Measurements from ENCODE around the gene RADIL. TPM values are rescaled to one million over a fixed set of nuclear protein-coding genes. Genes with fewer than 3 reads are reported as not detected.

The RADIL gene
- total and polyA plus RNA-seq, 2 donors (not counting 1 experiment from before 2014, with no cell fraction given), result not detected

DNA sequence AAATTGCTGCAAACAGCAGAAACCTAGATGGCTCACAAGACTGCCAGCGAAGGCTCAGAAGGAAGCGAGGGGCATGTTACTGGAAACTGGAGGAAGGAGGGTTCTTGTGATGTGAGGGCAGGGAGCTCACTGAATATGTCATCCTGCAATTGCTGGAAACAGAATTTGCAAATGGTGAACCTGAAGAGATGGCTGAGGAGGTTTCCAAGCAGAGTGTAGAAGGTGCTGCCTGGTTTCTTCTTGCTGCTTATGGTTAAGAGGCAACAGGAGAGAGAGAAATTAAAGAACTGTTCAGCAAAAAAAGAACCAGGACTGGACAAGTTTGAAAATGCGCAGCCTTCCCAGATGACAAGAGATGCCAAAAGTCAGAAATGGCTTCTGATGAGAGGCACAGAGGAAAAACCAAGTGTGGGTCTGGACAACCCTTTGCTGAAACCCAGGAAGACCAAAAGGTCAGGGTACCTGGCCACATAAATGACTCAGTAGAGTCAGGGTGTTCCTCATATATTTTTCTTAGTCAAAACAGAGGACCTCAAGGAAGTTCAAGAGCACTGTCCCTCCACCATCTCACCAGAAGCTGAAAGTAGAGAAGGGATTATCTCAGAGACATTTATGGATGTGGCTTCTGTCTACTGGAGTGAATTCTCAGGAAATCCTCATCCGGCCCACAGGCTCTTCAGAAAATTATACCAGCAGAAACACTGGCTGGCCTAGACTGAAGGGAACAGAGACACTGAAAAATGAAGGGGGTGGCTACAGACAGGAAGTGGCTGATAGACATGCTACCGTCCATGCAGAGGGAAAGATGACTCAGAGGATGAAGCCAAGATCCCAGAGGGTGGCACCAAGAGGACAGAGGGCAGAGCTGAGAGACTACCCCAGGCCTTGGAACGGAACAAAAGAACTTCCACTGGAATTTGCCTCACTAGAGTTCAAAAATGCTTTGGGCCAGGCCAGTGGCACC lies 31.8 kb downstream of the RADIL start:
- no peak for ATAC-seq (ENCODE audit: low read depth)
- TF ChIP-seq EZH2 (IDR thresholded peaks at IDR 0.05; ENCODE audit: borderline replicate concordance, insufficient read depth, low read depth, low read length, poor library complexity, severe bottlenecking) (no peak), CTCF (IDR thresholded peaks at IDR 0.05) (no peak)
- Histone ChIP-seq H3K27ac (ENCODE audit: low read length in 2 of 2) (no peak overlapping the region), H3K79me2 (ENCODE audit: control insufficient read depth, insufficient read depth, low read length) (no peaks in the 10 kb centered on the region), H3K9me3 (ENCODE audit: control extremely low read depth in 1 of 3, control insufficient read depth in 2 of 3, insufficient read depth in 1 of 3, low read length in 2 of 3) (peaks cover 0 to 9% (median 0%) of the 10 kb centered on the region in 3 donors), H3K27me3 (replicated peaks in 1 of 4; ENCODE audit: control extremely low read depth in 1 of 4, control insufficient read depth in 3 of 4, insufficient read depth in 4 of 4, low read length in 3 of 4) (peaks cover 0 to 2% (median 0%) of the 10 kb centered on the region in 4 experiments), H3K36me3 (replicated peaks in 1 of 2; ENCODE audit: control extremely low read depth in 1 of 2, control insufficient read depth in 1 of 2, extremely low read depth in 1 of 2, insufficient read depth in 2 of 2, low read length in 1 of 2) (no peaks in the 10 kb centered on the region), H2AFZ (ENCODE audit: insufficient read depth, low read depth, low read length, poor library complexity, severe bottlenecking) (no peak overlapping the region), H3K4me3 (ENCODE audit: control extremely low read depth in 1 of 5, extremely low read depth in 1 of 5, insufficient read depth in 1 of 5, low read depth in 2 of 5, low read length in 4 of 5) (no peak overlapping the region), H3K4me1 (ENCODE audit: control insufficient read depth in 2 of 2, insufficient read depth in 2 of 2, low read length in 2 of 2) (no peaks in the 10 kb centered on the region), H3K4me2 (replicated peaks; ENCODE audit: low read depth, low read length, poor library complexity, severe bottlenecking) (no peak overlapping the region), H4K20me1 (ENCODE audit: control insufficient read depth, insufficient read depth, low read length, poor library complexity, severe bottlenecking) (no peaks in the 10 kb centered on the region), H3K9ac (ENCODE audit: low read length) (no peak overlapping the region)
- no peak overlapping the region for H3K4me3 Mint-ChIP-seq
- H3K27ac Mint-ChIP-seq, result no peak overlapping the region
- no peak for DNase-seq
- H3K4me1 Mint-ChIP-seq, result no peaks in the 10 kb centered on the region
- POLR2A ChIA-PET, result no interaction called here
- CTCF ChIA-PET, result interaction anchor here (3.2 kb wide), 1 partner anchor 233 kb away, joined by 12 read pairs; no protein-coding TSS in a partner anchor
- WGBS (ENCODE audit: insufficient coverage), result 75% methylated on average over 4 of the region's 6 CpGs
- intact Hi-C loops (cut with micrococcal nuclease), result no loop called here
- no peaks in the 10 kb centered on the region for H3K9me3 Mint-ChIP-seq (ENCODE audit: insufficient read depth)
- H3K27me3 Mint-ChIP-seq, result peaks cover 12% of the 10 kb centered on the region

DNA sequence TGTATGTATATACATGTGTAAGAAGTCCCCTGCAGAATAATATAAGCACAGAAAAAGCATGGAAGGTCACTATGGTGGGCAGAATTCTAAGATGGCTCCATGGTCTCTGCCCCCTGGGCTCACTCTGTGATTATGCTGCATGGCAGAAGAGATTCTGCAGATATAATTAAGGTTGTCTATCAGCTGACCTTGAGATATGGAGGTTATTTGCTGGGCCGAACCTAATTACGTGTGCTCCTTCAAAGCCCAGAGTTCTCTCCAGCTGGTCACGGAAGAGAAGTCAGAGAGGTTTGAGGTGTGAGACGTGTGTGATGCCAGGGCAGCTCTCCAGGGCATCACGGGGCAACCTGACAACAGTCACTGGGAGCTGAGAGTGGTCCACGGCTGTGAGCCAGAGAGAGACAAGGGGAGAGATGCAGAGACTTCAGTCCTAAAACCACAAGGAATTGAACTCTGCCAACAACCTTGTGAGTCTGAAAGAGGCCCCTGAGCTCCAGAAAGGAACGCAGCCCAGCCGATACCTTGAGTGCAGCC lies 33.2 kb downstream of the RADIL start:
- H3K27ac Mint-ChIP-seq, result no peak overlapping the region
- WGBS (ENCODE audit: insufficient coverage), result 97% methylated on average over 8 of the region's 8 CpGs
- Histone ChIP-seq H3K79me2 (ENCODE audit: control insufficient read depth, insufficient read depth, low read length) (no peaks in the 10 kb centered on the region), H3K36me3 (replicated peaks in 1 of 2; ENCODE audit: control extremely low read depth in 1 of 2, control insufficient read depth in 1 of 2, extremely low read depth in 1 of 2, insufficient read depth in 2 of 2, low read length in 1 of 2) (no peaks in the 10 kb centered on the region), H3K27me3 (replicated peaks in 1 of 4; ENCODE audit: control extremely low read depth in 1 of 4, control insufficient read depth in 3 of 4, insufficient read depth in 4 of 4, low read length in 3 of 4) (no peaks in the 10 kb centered on the region), H3K9me3 (ENCODE audit: control extremely low read depth in 1 of 3, control insufficient read depth in 2 of 3, insufficient read depth in 1 of 3, low read length in 2 of 3) (peaks cover 0 to 9% (median 0%) of the 10 kb centered on the region in 3 donors), H3K4me3 (ENCODE audit: control extremely low read depth in 1 of 5, extremely low read depth in 1 of 5, insufficient read depth in 1 of 5, low read depth in 2 of 5, low read length in 4 of 5) (no peak overlapping the region), H2AFZ (ENCODE audit: insufficient read depth, low read depth, low read length, poor library complexity, severe bottlenecking) (no peak overlapping the region), H4K20me1 (ENCODE audit: control insufficient read depth, insufficient read depth, low read length, poor library complexity, severe bottlenecking) (no peaks in the 10 kb centered on the region), H3K4me2 (replicated peaks; ENCODE audit: low read depth, low read length, poor library complexity, severe bottlenecking) (no peak overlapping the region), H3K9ac (ENCODE audit: low read length) (no peak overlapping the region), H3K27ac (ENCODE audit: low read length in 2 of 2) (no peak overlapping the region), H3K4me1 (ENCODE audit: control insufficient read depth in 2 of 2, insufficient read depth in 2 of 2, low read length in 2 of 2) (no peaks in the 10 kb centered on the region)
- no peaks in the 10 kb centered on the region for H3K9me3 Mint-ChIP-seq (ENCODE audit: insufficient read depth)
- peaks cover 3% of the 10 kb centered on the region for H3K4me1 Mint-ChIP-seq
- DNase-seq (no peak), ATAC-seq (ENCODE audit: low read depth) (no peak)
- ChIA-PET POLR2A (no interaction called here), CTCF (interaction anchor here (0.6 to 3.2 kb wide), 3 partner anchors 103 to 235 kb away, joined by 3 to 12 read pairs (median 3); no protein-coding TSS in a partner anchor)
- no peak overlapping the region for H3K4me3 Mint-ChIP-seq
- H3K27me3 Mint-ChIP-seq, result peaks cover 20% of the 10 kb centered on the region
- TF ChIP-seq CTCF (IDR thresholded peaks at IDR 0.05), result no peak
- no peak for TF ChIP-seq EZH2 (IDR thresholded peaks at IDR 0.05; ENCODE audit: borderline replicate concordance, insufficient read depth, low read depth, low read length, poor library complexity, severe bottlenecking)
- intact Hi-C loops (cut with micrococcal nuclease), result no loop called here
